HG02610 (cell line): Measurements from ENCODE around the gene KLC1.
A peak's percentile ranks its signal among the peaks of the same experiment; 100 is the strongest.

Experiments
- ATAC-seq: cut with Tn5 transposase; IDR thresholded peaks from one replicate; pipeline ENCODE4 v1.9.1; 2021; ENCODE audit warnings: mild to moderate bottlenecking, moderate library complexity; ENCODE audit not compliant: unreplicated experiment

Gene KLC1

GRCh38 chr14:103657471-103657870 lies 28.5 kb downstream of the KLC1 start:
- ATAC-seq: no peak

- no peak for ATAC-seq
Measured at GRCh38 chr14:103659631-103660030, 30.6 kb downstream of the KLC1 start.

- no peak for ATAC-seq
Measured at GRCh38 chr14:103662029-103662428, 33.0 kb downstream of the KLC1 start.

GRCh38 chr14:103662591-103662990 lies 33.6 kb downstream of the KLC1 start:
- ATAC-seq: no peak

GRCh38 chr14:103663506-103663905 lies 34.5 kb downstream of the KLC1 start:
- ATAC-seq: no peak

GRCh38 chr14:103667671-103668070 lies 38.7 kb downstream of the KLC1 start:
- ATAC-seq: no peak

GRCh38 chr14:103668117-103668516 lies 39.1 kb downstream of the KLC1 start:
- no peak for ATAC-seq

GRCh38 chr14:103669370-103669769 lies 40.4 kb downstream of the KLC1 start:
- no peak for ATAC-seq

GRCh38 chr14:103671911-103672310 lies 42.9 kb downstream of the KLC1 start:
- ATAC-seq: no peak

GRCh38 chr14:103675957-103676356 lies 46.9 kb downstream of the KLC1 start:
- ATAC-seq: no peak

- no peak for ATAC-seq
Measured at GRCh38 chr14:103676881-103677675, 48.1 kb downstream of the KLC1 start.

- peak; percentile 56 for ATAC-seq
Measured at GRCh38 chr14:103679351-103679750, 50.3 kb downstream of the KLC1 start.

GRCh38 chr14:103680491-103681231 lies 51.6 kb downstream of the KLC1 start:
- ATAC-seq: no peak

- no peak for ATAC-seq
Measured at GRCh38 chr14:103683139-103683538, 54.1 kb downstream of the KLC1 start.

- ATAC-seq: no peak
Measured at GRCh38 chr14:103684471-103684870, 55.5 kb downstream of the KLC1 start.

- no peak for ATAC-seq
Measured at GRCh38 chr14:103684871-103685270, 55.9 kb downstream of the KLC1 start.

GRCh38 chr14:103685276-103686211 lies 56.5 kb downstream of the KLC1 start:
- no peak for ATAC-seq

- no peak for ATAC-seq
Measured at GRCh38 chr14:103686831-103687485, 57.9 kb downstream of the KLC1 start.

GRCh38 chr14:103687712-103688111 lies 58.7 kb downstream of the KLC1 start:
- ATAC-seq: no peak

GRCh38 chr14:103688441-103688840 lies 59.4 kb downstream of the KLC1 start:
- ATAC-seq: no peak
